NCI-H2196 treated with DMSO at 0.1 percent for 48 hours (cell line): ENCODE measurements around the gene CCNA1.

Experiments used
- DNase-seq: peaks from one replicate; lab custom pipeline; 2025; ENCODE audit not compliant: unreplicated experiment; lab: John Stamatoyannopoulos, UW

Gene CCNA1

GRCh38 chr13:36453516-36453915 is 21.2 kb downstream of the CCNA1 start:
- no peak for DNase-seq

- no peak for DNase-seq
These were observed 21.8 kb downstream of the CCNA1 start for GRCh38 chr13:36454121-36454520.

GRCh38 chr13:36454987-36455386 is 22.7 kb downstream of the CCNA1 start:
- no peak for DNase-seq

- DNase-seq: no peak
These were observed 24.3 kb downstream of the CCNA1 start for GRCh38 chr13:36456577-36456976.

GRCh38 chr13:36461506-36461905 is 29.2 kb downstream of the CCNA1 start:
- DNase-seq: no peak

- no peak for DNase-seq
These were observed 43.2 kb downstream of the CCNA1 start for GRCh38 chr13:36475468-36475867.

- no peak for DNase-seq
These were observed 44.4 kb downstream of the CCNA1 start for GRCh38 chr13:36476661-36477060.

- no peak for DNase-seq
These were observed 48.6 kb downstream of the CCNA1 start for GRCh38 chr13:36480726-36481427.

- DNase-seq: no peak
These were observed 57.8 kb downstream of the CCNA1 start for GRCh38 chr13:36490055-36490454.
